Fibroblast of lung (primary cell): ENCODE results near the gene LMAN1L. TPM values are rescaled to one million over a fixed set of nuclear protein-coding genes. Genes with fewer than 3 reads are reported as not detected.

ENCODE experiments used
- DNase-seq, 2 donors: peaks; one replicate each; pipeline versions ENCODE4 v3.0.0 to v3.0.0-alpha.2; 2010; ENCODE audit warnings: low read depth in 2 of 2
- H2AFZ ChIP-seq: 2 replicates; pipeline ENCODE4 v1.5.1; 2012; ENCODE audit warnings: low read length, control low read depth, inconsistent platforms
- H3K27ac ChIP-seq: 2 replicates; pipeline ENCODE4 v1.5.1; 2011; ENCODE audit warnings: low read length, control low read depth; ENCODE audit not compliant: insufficient read depth
- H3K27me3 ChIP-seq: 2 replicates; pipeline ENCODE4 v1.5.1; 2011; ENCODE audit warnings: mild to moderate bottlenecking, low read length; ENCODE audit not compliant: control insufficient read depth, insufficient read depth
- H3K36me3 ChIP-seq: 2 replicates; pipeline ENCODE4 v1.5.1; 2011; ENCODE audit warnings: low read length; ENCODE audit not compliant: control insufficient read depth, insufficient read depth
- H3K4me1 ChIP-seq: 2 replicates; pipeline ENCODE4 v1.5.1; 2011; ENCODE audit warnings: low read length; ENCODE audit not compliant: control insufficient read depth, insufficient read depth; ENCODE audit errors: extremely low read depth
- H3K4me2 ChIP-seq: 2 replicates; pipeline ENCODE4 v1.5.1; 2011; ENCODE audit warnings: low read length, control low read depth; ENCODE audit not compliant: insufficient read depth; ENCODE audit errors: extremely low read depth
- H3K4me3 ChIP-seq, 4 experiments: fragments of 200-600 bp in 1 of 4; sonication (generic) in 1 of 4; replicated peaks in 1 of 4; 2 replicates each; pipeline ENCODE4 v1.5.1; 2011 to 2016; ENCODE audit warnings: low read length in 4 of 4, low read depth in 3 of 4, mild to moderate bottlenecking in 3 of 4, control low read depth in 2 of 4, inconsistent platforms in 1 of 4, mixed read lengths in 1 of 4; ENCODE audit not compliant: insufficient read depth in 1 of 4; ENCODE audit errors: control extremely low read depth in 1 of 4
- H3K79me2 ChIP-seq: 2 replicates; pipeline ENCODE4 v1.5.1; 2012; ENCODE audit warnings: mild to moderate bottlenecking, low read length, inconsistent platforms; ENCODE audit not compliant: control insufficient read depth, insufficient read depth
- H3K9ac ChIP-seq: 2 replicates; pipeline ENCODE4 v1.5.1; 2011; ENCODE audit warnings: mild to moderate bottlenecking, low read length, control low read depth; ENCODE audit not compliant: insufficient read depth
- H3K9me3 ChIP-seq: 2 replicates; pipeline ENCODE4 v1.5.1; 2012; ENCODE audit warnings: low read depth, low read length; ENCODE audit not compliant: control insufficient read depth, insufficient read depth
- H4K20me1 ChIP-seq: 2 replicates; pipeline ENCODE4 v1.5.1; 2011; ENCODE audit warnings: low read length; ENCODE audit not compliant: control insufficient read depth, insufficient read depth; ENCODE audit errors: extremely low read depth
- EZH2 ChIP-seq: IDR thresholded peaks from 2 replicates; pipeline ENCODE4 v1.5.1; 2012; ENCODE audit warnings: low read length, control low read depth, mild to moderate bottlenecking; ENCODE audit errors: missing control alignments
- polyA plus RNA-seq, 2 donors: library from polyadenylated mRNA; depleted of rRNA in 1 of 2; stranded (reverse) in 1 of 2; unstranded in 1 of 2; fragments of >200 nt; gene quantifications; 2 replicates each; pipeline ENCODE4 v1.2.1, GENCODE V29; 2011 to 2012; ENCODE audit warnings: missing spikeins in 1 of 2
- total RNA-seq: library from RNA; depleted of rRNA; stranded (reverse); fragments of >200 nt; gene quantifications from 2 replicates; pipeline ENCODE4 v1.2.1, GENCODE V29; 2014
- TF ChIP-seq, protein P1 (sequence below), 2 donors: IDR thresholded peaks in 1 of 2; conservative IDR thresholded peaks in 1 of 2; 1 replicate in 1 of 2; 2 replicates in 1 of 2; pipeline ENCODE4 v1.5.1; 2011 to 2012; ENCODE audit warnings: low read length in 2 of 2, control low read depth in 1 of 2, inconsistent platforms in 1 of 2, low read depth in 1 of 2, mild to moderate bottlenecking in 1 of 2

LMAN1L gene
- total and polyA plus RNA-seq, 2 donors (not counting 1 experiment from before 2014, with no cell fraction given), result not detected

GRCh38 chr15:74775132-74775562, 37.5 kb upstream of the LMAN1L start:
- Histone ChIP-seq H3K9me3 (no peaks in the 10 kb centered on the region), H3K27ac (no peak overlapping the region), H2AFZ (no peak overlapping the region), H3K4me3 (no peak overlapping the region), H3K4me2 (no peak overlapping the region), H3K36me3 (no peaks in the 10 kb centered on the region), H3K79me2 (no peaks in the 10 kb centered on the region), H3K27me3 (peaks cover 2% of the 10 kb centered on the region), H3K4me1 (no peaks in the 10 kb centered on the region), H3K9ac (no peak overlapping the region), H4K20me1 (no peaks in the 10 kb centered on the region)
- no peak for DNase-seq
- TF ChIP-seq EZH2, result no peak
- TF ChIP-seq, protein P1, sequence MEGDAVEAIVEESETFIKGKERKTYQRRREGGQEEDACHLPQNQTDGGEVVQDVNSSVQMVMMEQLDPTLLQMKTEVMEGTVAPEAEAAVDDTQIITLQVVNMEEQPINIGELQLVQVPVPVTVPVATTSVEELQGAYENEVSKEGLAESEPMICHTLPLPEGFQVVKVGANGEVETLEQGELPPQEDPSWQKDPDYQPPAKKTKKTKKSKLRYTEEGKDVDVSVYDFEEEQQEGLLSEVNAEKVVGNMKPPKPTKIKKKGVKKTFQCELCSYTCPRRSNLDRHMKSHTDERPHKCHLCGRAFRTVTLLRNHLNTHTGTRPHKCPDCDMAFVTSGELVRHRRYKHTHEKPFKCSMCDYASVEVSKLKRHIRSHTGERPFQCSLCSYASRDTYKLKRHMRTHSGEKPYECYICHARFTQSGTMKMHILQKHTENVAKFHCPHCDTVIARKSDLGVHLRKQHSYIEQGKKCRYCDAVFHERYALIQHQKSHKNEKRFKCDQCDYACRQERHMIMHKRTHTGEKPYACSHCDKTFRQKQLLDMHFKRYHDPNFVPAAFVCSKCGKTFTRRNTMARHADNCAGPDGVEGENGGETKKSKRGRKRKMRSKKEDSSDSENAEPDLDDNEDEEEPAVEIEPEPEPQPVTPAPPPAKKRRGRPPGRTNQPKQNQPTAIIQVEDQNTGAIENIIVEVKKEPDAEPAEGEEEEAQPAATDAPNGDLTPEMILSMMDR (conservative IDR thresholded peaks at IDR 0.05 in 1 of 2, IDR thresholded peaks at IDR 0.05 in 1 of 2; ENCODE audit: low read depth in 1 of 2, low read length in 2 of 2), result no peak

GRCh38 chr15:74775894-74776293, 36.7 kb upstream of the LMAN1L start:
- H3K9ac ChIP-seq, result no peak overlapping the region
- no peak overlapping the region for H2AFZ ChIP-seq
- H3K36me3 ChIP-seq, result no peaks in the 10 kb centered on the region
- no peaks in the 10 kb centered on the region for H3K9me3 ChIP-seq
- DNase-seq, result no peak
- no peaks in the 10 kb centered on the region for H3K79me2 ChIP-seq
- H3K4me2 ChIP-seq, result no peak overlapping the region
- H3K27ac ChIP-seq, result no peak overlapping the region
- no peaks in the 10 kb centered on the region for H3K27me3 ChIP-seq
- H4K20me1 ChIP-seq, result no peaks in the 10 kb centered on the region
- H3K4me1 ChIP-seq, result peaks cover 6% of the 10 kb centered on the region
- TF ChIP-seq EZH2, result no peak
- TF ChIP-seq, protein P1 (conservative IDR thresholded peaks at IDR 0.05 in 1 of 2, IDR thresholded peaks at IDR 0.05 in 1 of 2; ENCODE audit: low read depth in 1 of 2, low read length in 2 of 2), result no peak
- no peak overlapping the region for H3K4me3 ChIP-seq

DNA sequence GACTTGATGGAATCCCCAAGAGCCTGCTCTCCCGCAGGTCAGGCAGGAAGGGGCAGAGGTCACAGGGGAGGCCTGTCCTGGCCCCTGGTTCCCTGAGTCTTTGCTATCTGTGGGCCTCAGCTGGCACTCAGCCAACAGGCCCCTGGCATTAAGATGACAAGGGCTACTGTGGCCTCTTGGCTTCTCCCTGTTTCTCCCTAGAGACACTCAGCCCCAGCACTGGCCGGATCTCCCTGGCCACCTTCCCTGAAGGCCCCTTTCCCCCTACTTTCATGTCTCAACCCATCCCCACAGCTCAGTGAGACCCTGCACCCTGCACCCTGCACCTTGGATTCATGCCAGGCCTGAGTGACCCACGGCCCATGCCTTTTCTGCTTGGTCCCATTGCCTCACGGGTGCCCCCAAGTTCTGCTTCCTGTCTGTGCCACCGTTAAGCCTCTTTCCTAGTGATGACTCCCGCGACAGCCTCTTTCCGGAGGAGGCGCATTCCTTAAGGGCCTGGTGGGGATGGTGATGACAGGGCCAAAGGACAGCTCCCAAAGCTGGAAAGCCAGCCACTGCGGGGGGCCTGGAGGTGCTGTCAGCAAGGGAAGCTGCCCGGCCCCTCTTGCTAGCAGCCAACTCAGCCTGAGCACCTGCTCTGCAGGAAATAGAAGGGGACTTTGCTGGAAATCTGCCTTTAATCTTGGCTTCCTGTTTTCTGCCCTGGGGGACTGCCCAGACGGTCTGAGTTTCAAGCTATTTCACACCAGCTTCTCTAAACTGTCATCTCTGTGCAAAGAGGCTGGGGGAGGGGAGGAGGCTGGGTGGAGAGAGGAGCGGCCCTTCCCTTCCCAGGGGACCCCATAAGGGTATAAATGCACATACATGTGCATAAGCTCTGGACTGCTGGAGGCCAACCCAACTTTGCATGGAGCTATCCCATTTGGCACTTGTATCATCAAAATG, 35.5 kb upstream of the LMAN1L start:
- DNase-seq, result no peak
- no peak overlapping the region for H2AFZ ChIP-seq
- no peaks in the 10 kb centered on the region for H3K36me3 ChIP-seq
- no peaks in the 10 kb centered on the region for H3K9me3 ChIP-seq
- no peaks in the 10 kb centered on the region for H3K79me2 ChIP-seq
- no peak overlapping the region for H3K27ac ChIP-seq
- H3K4me3 ChIP-seq, result no peak overlapping the region
- no peak overlapping the region for H3K4me2 ChIP-seq
- peaks cover 13% of the 10 kb centered on the region for H3K4me1 ChIP-seq
- no peaks in the 10 kb centered on the region for H4K20me1 ChIP-seq
- H3K9ac ChIP-seq, result no peak overlapping the region
- no peak for TF ChIP-seq EZH2
- no peaks in the 10 kb centered on the region for H3K27me3 ChIP-seq
